GM12873 (cell line): Measurements from ENCODE around the gene SLC25A12.

ENCODE experiments used
- CTCF ChIP-seq: IDR thresholded peaks from 2 replicates; pipeline ENCODE4 v1.5.1; 2012; ENCODE audit warnings: low read depth, mild to moderate bottlenecking, moderate library complexity, low read length, control low read depth; ENCODE audit not compliant: insufficient read depth; ENCODE audit errors: missing control alignments

The SLC25A12 gene

GRCh38 chr2:171883275-171883893 is 10.7 kb downstream of the SLC25A12 start:
- no peak for TF ChIP-seq CTCF

DNA sequence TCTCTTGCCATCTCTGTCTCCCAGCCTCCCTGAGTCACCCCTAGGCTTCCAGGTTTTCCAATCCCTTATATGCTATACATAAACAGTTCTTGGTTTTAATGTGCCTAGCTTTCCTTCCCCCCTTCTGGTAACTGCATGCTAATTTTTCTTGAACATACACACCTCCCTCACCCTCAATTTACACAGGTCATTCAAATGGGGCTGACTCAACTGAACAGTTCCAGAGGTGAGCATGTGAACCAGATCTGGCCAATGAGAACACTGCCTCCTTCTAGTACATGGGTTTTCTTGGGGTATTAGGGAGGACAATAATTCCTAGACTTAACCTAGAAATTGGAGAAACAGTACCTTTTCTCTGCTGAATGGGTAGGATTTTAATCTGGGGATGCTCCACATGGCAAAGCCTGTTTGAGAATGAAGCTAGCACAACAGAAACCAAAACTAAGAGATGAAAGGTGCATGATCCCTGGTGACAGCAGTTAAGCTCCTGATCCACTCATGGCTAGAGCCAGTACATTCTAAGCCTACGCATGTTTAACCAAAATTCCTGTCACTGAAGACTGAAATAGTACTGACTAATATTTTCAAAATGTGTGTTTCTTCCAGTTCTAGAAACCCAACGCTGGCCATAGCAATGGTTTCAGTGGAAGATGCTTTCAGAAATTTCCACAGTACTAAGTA is 11.8 kb downstream of the SLC25A12 start:
- no peak for TF ChIP-seq CTCF

GRCh38 chr2:171880774-171881173 is 13.3 kb downstream of the SLC25A12 start:
- no peak for TF ChIP-seq CTCF

DNA sequence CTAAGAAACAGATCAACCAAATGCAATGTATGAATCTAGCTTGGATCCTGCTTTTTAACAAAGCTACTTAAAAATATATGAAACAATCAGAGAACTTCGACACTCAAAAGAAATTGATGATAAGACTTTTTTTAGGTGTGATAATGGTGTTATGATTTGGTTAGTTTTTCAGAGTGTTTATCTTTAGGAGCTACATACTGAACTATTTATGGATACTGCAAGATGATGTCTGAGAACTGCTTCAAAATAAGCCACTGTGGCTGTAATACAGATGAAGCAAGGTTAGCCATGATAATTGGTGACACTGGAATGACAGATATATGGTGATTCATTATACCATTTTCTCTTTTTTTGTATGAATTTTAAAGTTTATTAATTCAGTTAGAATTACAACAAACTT is 14.2 kb downstream of the SLC25A12 start:
- TF ChIP-seq CTCF: no peak

DNA sequence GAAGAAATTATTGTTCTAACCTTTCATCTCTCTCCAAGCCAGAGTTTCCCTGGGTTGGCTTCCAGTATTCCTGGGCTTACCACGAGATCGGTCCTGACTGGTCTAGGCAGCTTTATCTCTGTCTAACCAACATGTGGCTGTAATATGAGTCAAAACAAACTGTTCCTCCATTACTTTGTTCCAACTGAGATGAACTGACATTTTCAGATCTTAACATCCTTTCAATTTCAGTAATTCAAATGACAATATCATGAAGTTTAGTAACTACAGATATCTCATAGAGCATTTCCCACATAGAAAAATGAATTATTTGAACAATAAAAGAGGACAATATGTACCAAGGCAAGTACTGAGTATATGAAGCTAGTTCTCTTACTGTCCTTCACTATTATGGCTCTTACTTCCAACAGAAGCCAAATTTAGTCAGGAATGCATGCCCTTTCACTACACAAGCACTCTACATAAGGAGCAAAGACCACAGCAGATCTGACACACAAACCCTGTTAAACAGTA is 15.5 kb downstream of the SLC25A12 start:
- TF ChIP-seq CTCF: no peak

DNA sequence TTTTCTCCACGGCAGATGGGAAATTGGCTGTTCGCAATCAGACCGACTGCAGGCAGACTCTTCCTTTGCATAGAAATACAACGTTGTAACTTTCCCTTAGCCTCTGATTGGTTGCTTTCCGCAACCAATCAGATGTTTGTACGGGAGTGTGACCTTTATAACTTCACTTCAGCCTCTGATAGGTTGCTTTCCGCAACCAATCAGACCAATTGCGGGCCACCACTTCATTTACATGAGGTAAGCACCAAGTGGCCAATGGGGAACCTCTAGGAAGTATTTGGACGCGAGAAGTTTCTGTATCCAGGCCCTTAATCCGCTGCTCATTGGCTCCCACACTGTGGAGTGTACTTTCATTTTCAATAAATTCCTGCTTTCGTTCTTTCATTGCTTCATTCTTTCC is 19.1 kb downstream of the SLC25A12 start:
- TF ChIP-seq CTCF: no peak

GRCh38 chr2:171874517-171874916 is 19.5 kb downstream of the SLC25A12 start:
- no peak for TF ChIP-seq CTCF
